Lower lobe of right lung (tissue), 2 donors: ENCODE results near the gene INSIG1. TPM values are rescaled to one million over a fixed set of nuclear protein-coding genes. Genes with fewer than 3 reads are reported as not detected.

Experiments
- ATAC-seq, 2 donors: fragments of 200-7000 bp; cut with Tn5 transposase; one replicate each; pipeline ENCODE4 v1.9.1; 2020 to 2022; ENCODE audit warnings: mild to moderate bottlenecking in 2 of 2, moderate library complexity in 2 of 2
- DNase-seq: peaks from one replicate; pipeline ENCODE4 v3.0.0-alpha.2; 2020
- H3K27ac ChIP-seq: fragments of 200-600 bp; one replicate; pipeline ENCODE4 v1.8.0; 2022
- H3K27me3 ChIP-seq: fragments of 200-600 bp; one replicate; pipeline ENCODE4 v1.8.0; 2022; ENCODE audit warnings: low read depth
- H3K36me3 ChIP-seq: fragments of 200-600 bp; one replicate; pipeline ENCODE4 v1.8.0; 2022; ENCODE audit warnings: mild to moderate bottlenecking
- H3K4me1 ChIP-seq: fragments of 200-600 bp; one replicate; pipeline ENCODE4 v1.8.0; 2022
- H3K4me3 ChIP-seq: fragments of 200-600 bp; one replicate; pipeline ENCODE4 v1.8.0; 2022; ENCODE audit warnings: mild to moderate bottlenecking
- H3K9me3 ChIP-seq: fragments of 200-600 bp; one replicate; pipeline ENCODE4 v1.8.0; 2022
- intact Hi-C: fragments of 100-400 bp; cut with DNase I; formaldehyde crosslinking; loops from one replicate; pipeline ENCODE4 v1.11.0; 2022
- total RNA-seq: library from RNA; stranded (reverse); fragmentation: NEBNext Ultra II Directional; extraction: Animal tissue kit (Norgen Biotek cat#: 25700); gene quantifications from one replicate; pipeline ENCODE4 v1.2.1, GENCODE V29; 2021
- TF ChIP-seq, protein P1 (sequence below): fragments of 200-600 bp; IDR thresholded peaks from one replicate; pipeline ENCODE4 v1.8.0; 2022; ENCODE audit warnings: antibody characterized with exemption, mild to moderate bottlenecking
- donor health status: DM: no; HTN: yes; CAD: no; lungs with severe emphysema.

The INSIG1 gene
- total RNA-seq, 1 donor from 2014 or later, result 70.9 TPM

GRCh38 chr7:155312633-155313032 is 15.0 kb downstream of the INSIG1 start:
- no peaks in the 10 kb centered on the region for H3K27me3 ChIP-seq
- intact Hi-C loops, result no loop called here
- H3K9me3 ChIP-seq, result no peaks in the 10 kb centered on the region
- peaks cover 35% of the 10 kb centered on the region for H3K36me3 ChIP-seq
- no peak overlapping the region for H3K4me3 ChIP-seq
- H3K4me1 ChIP-seq, result no peaks in the 10 kb centered on the region
- no peak for DNase-seq
- no peak overlapping the region for H3K27ac ChIP-seq
- TF ChIP-seq, protein P1, sequence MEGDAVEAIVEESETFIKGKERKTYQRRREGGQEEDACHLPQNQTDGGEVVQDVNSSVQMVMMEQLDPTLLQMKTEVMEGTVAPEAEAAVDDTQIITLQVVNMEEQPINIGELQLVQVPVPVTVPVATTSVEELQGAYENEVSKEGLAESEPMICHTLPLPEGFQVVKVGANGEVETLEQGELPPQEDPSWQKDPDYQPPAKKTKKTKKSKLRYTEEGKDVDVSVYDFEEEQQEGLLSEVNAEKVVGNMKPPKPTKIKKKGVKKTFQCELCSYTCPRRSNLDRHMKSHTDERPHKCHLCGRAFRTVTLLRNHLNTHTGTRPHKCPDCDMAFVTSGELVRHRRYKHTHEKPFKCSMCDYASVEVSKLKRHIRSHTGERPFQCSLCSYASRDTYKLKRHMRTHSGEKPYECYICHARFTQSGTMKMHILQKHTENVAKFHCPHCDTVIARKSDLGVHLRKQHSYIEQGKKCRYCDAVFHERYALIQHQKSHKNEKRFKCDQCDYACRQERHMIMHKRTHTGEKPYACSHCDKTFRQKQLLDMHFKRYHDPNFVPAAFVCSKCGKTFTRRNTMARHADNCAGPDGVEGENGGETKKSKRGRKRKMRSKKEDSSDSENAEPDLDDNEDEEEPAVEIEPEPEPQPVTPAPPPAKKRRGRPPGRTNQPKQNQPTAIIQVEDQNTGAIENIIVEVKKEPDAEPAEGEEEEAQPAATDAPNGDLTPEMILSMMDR, result no peak
- ATAC-seq, result no peak

DNA sequence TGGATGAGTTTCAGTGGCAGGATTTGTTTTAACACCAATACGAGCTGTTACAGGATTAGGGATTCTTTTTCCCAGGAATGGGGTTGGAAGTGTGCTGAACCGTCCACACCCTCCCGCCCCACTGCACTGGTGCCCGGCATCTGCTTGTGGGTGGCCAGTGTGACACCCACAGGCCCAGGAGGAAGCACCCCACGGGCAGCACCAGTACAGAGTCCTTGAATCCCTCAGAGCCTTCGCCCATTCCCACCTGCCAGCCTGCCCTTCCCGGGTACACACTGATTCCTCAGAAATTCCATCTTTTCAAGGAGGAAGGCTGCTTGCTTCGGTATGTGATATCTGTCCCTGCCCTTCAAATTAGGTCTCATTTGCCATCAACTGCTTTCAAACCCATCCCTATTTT is 15.4 kb downstream of the INSIG1 start:
- TF ChIP-seq, protein P1, result no peak
- DNase-seq (no peak), ATAC-seq (no peak)
- H3K4me3 ChIP-seq, result no peak overlapping the region
- no peaks in the 10 kb centered on the region for H3K9me3 ChIP-seq
- H3K27me3 ChIP-seq, result no peaks in the 10 kb centered on the region
- intact Hi-C loops, result no loop called here
- H3K4me1 ChIP-seq, result no peaks in the 10 kb centered on the region
- peaks cover 30% of the 10 kb centered on the region for H3K36me3 ChIP-seq
- no peak overlapping the region for H3K27ac ChIP-seq

DNA sequence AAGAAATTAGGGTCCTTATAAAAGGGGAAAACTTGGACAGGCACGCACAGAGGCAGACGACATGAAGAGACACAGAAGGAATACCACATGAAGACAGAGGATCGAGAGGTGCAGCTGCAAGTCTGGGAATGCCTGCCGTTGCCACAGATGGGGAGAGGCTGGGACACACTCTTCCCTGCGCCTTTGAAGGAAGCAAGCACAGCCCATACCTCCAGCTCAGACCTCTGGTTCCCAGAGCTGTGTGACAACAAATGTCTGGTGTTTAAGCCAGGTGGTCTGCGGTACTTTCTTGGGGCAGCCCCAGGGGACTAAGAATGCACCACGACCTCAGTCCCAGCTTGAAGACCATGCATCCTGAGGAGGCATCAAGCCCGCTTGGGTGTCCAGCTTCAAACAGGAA is 18.3 kb downstream of the INSIG1 start:
- TF ChIP-seq, protein P1, result no peak
- ATAC-seq (no peak), DNase-seq (no peak)
- Histone ChIP-seq H3K4me1 (no peaks in the 10 kb centered on the region), H3K9me3 (no peaks in the 10 kb centered on the region), H3K36me3 (peaks cover 1% of the 10 kb centered on the region), H3K27me3 (no peaks in the 10 kb centered on the region), H3K27ac (no peak overlapping the region), H3K4me3 (no peak overlapping the region)
- intact Hi-C loops, result no loop called here

DNA sequence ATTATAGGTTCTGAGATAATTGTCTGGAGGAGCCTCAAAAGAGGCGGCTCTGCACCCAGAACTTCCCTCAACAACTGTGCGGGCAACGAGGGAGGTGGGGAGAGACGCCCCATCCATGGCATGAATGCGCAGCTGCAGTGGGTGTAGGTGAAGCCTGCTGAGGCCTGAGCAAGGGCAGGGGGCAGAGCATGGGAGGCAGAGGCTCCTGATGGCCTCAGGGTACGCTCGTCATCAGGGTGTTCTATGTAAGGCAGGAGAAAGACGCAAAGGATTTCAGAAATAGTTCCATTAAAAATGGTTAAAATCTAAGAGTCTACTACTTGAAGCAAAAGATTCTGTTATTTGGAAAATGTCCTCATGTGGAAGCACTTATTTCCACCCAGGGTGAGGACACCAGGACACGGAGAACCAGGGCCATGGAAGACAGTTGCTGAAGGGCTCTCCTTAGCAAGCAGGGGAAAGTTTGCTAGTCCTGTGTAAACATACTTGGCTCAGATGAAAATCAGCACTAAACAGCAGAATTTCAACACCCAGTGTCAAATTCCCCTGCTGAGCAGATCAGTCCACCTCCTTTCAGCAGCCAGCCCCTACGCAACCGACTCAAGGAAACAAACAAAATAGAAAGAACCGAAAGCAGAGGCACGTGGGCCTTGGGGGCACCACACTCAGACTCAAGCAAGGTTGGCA is 18.9 kb downstream of the INSIG1 start:
- DNase-seq (no peak), ATAC-seq (peak; percentile 72 to 82)
- TF ChIP-seq, protein P1, result no peak
- intact Hi-C loops, result no loop called here
- H3K27ac ChIP-seq, result peak overlapping the region; percentile 24
- H3K27me3 ChIP-seq, result peaks cover 4% of the 10 kb centered on the region
- H3K4me3 ChIP-seq, result no peak overlapping the region
- no peaks in the 10 kb centered on the region for H3K36me3 ChIP-seq
- H3K4me1 ChIP-seq, result no peaks in the 10 kb centered on the region
- no peaks in the 10 kb centered on the region for H3K9me3 ChIP-seq

GRCh38 chr7:155317114-155317434 is 19.4 kb downstream of the INSIG1 start:
- Histone ChIP-seq H3K36me3 (no peaks in the 10 kb centered on the region), H3K27ac (peak overlapping the region; percentile 24), H3K9me3 (no peaks in the 10 kb centered on the region), H3K4me1 (no peaks in the 10 kb centered on the region), H3K27me3 (peaks cover 4% of the 10 kb centered on the region), H3K4me3 (no peak overlapping the region)
- intact Hi-C loops, result no loop called here
- TF ChIP-seq, protein P1, result no peak
- ATAC-seq (no peak), DNase-seq (no peak)
